ENCODE results near the gene VCAM1.

VCAM1 gene

GRCh38 chr1:100750005-100750885 lies 30.7 kb downstream of the VCAM1 start:
- H3K27ac ChIP-seq (ENCODE audit: low read depth, low read length, severe bottlenecking): no peak overlapping the region
- H3K4me1 ChIP-seq (ENCODE audit: control insufficient read depth, insufficient read depth, low read length, poor library complexity, severe bottlenecking): no peaks in the 10 kb centered on the region
- no peak overlapping the region for H3K4me3 ChIP-seq (ENCODE audit: extremely low read depth, insufficient read depth, low read length, poor library complexity, severe bottlenecking)
- H3K36me3 ChIP-seq (ENCODE audit: control insufficient read depth, insufficient read depth, low read length): no peaks in the 10 kb centered on the region
- no peaks in the 10 kb centered on the region for H3K9me3 ChIP-seq (ENCODE audit: control insufficient read depth, low read length)
- 82 to 85% methylated on average over 7 to 8 of the region's 9 CpGs for WGBS, 2 experiments (ENCODE audit: insufficient coverage in 2 of 2)

- Histone ChIP-seq H3K4me3 (ENCODE audit: extremely low read depth, insufficient read depth, low read length, poor library complexity, severe bottlenecking) (no peak overlapping the region), H3K36me3 (ENCODE audit: control insufficient read depth, insufficient read depth, low read length) (no peaks in the 10 kb centered on the region)
- WGBS, 2 experiments (ENCODE audit: insufficient coverage in 2 of 2): 88 to 90% methylated on average over 2 of the region's 5 CpGs
Observed at GRCh38 chr1:100752791-100753190, 33.2 kb downstream of the VCAM1 start.

GRCh38 chr1:100757946-100758345 lies 38.4 kb downstream of the VCAM1 start:
- Histone ChIP-seq H3K36me3 (ENCODE audit: control insufficient read depth, insufficient read depth, low read length) (no peaks in the 10 kb centered on the region), H3K4me1 (ENCODE audit: control insufficient read depth, insufficient read depth, low read length, poor library complexity, severe bottlenecking) (no peaks in the 10 kb centered on the region), H3K27ac (ENCODE audit: low read depth, low read length, severe bottlenecking) (no peak overlapping the region), H3K9me3 (ENCODE audit: control insufficient read depth, low read length) (no peaks in the 10 kb centered on the region), H3K4me3 (ENCODE audit: extremely low read depth, insufficient read depth, low read length, poor library complexity, severe bottlenecking) (no peak overlapping the region)
- WGBS, 2 experiments (ENCODE audit: insufficient coverage in 2 of 2): 92% methylated on average over 2 of the region's 4 CpGs; no CpG with 5 or more reads in 1 of the 2 experiments

More at GRCh38 chr1:100752791-100753190, 33.2 kb downstream of the VCAM1 start:
- Histone ChIP-seq H3K27ac (ENCODE audit: low read depth, low read length, severe bottlenecking) (no peak overlapping the region), H3K9me3 (ENCODE audit: control insufficient read depth, low read length) (no peaks in the 10 kb centered on the region), H3K4me1 (ENCODE audit: control insufficient read depth, insufficient read depth, low read length, poor library complexity, severe bottlenecking) (no peaks in the 10 kb centered on the region)

- WGBS, 2 experiments (ENCODE audit: insufficient coverage in 2 of 2): 60 to 100% methylated on average over 1 to 3 of the region's 3 CpGs
- no peak overlapping the region for H3K4me3 ChIP-seq (ENCODE audit: extremely low read depth, insufficient read depth, low read length, poor library complexity, severe bottlenecking)
- H3K4me1 ChIP-seq (ENCODE audit: control insufficient read depth, insufficient read depth, low read length, poor library complexity, severe bottlenecking): no peaks in the 10 kb centered on the region
- H3K9me3 ChIP-seq (ENCODE audit: control insufficient read depth, low read length): no peaks in the 10 kb centered on the region
- no peaks in the 10 kb centered on the region for H3K36me3 ChIP-seq (ENCODE audit: control insufficient read depth, insufficient read depth, low read length)
- H3K27ac ChIP-seq (ENCODE audit: low read depth, low read length, severe bottlenecking): no peak overlapping the region
Observed at GRCh38 chr1:100759188-100759587, 39.6 kb downstream of the VCAM1 start.

- no peak overlapping the region for H3K27ac ChIP-seq (ENCODE audit: low read depth, low read length, severe bottlenecking)
- H3K36me3 ChIP-seq (ENCODE audit: control insufficient read depth, insufficient read depth, low read length): no peaks in the 10 kb centered on the region
Observed at GRCh38 chr1:100760511-100760910, 41.0 kb downstream of the VCAM1 start.

GRCh38 chr1:100762461-100762860 lies 42.9 kb downstream of the VCAM1 start:
- no peaks in the 10 kb centered on the region for H3K36me3 ChIP-seq (ENCODE audit: control insufficient read depth, insufficient read depth, low read length)
- no peaks in the 10 kb centered on the region for H3K9me3 ChIP-seq (ENCODE audit: control insufficient read depth, low read length)
- no CpG with 5 or more reads among the region's 2 CpGs for WGBS, 2 experiments (ENCODE audit: insufficient coverage in 2 of 2)
- no peak overlapping the region for H3K4me3 ChIP-seq (ENCODE audit: extremely low read depth, insufficient read depth, low read length, poor library complexity, severe bottlenecking)
- no peak overlapping the region for H3K27ac ChIP-seq (ENCODE audit: low read depth, low read length, severe bottlenecking)
- H3K4me1 ChIP-seq (ENCODE audit: control insufficient read depth, insufficient read depth, low read length, poor library complexity, severe bottlenecking): no peaks in the 10 kb centered on the region

More at GRCh38 chr1:100760511-100760910, 41.0 kb downstream of the VCAM1 start:
- Histone ChIP-seq H3K4me1 (ENCODE audit: control insufficient read depth, insufficient read depth, low read length, poor library complexity, severe bottlenecking) (no peaks in the 10 kb centered on the region), H3K9me3 (ENCODE audit: control insufficient read depth, low read length) (no peaks in the 10 kb centered on the region), H3K4me3 (ENCODE audit: extremely low read depth, insufficient read depth, low read length, poor library complexity, severe bottlenecking) (no peak overlapping the region)

GRCh38 chr1:100767176-100767890 lies 47.8 kb downstream of the VCAM1 start:
- no peak overlapping the region for H3K27ac ChIP-seq (ENCODE audit: low read depth, low read length, severe bottlenecking)
- no peaks in the 10 kb centered on the region for H3K9me3 ChIP-seq (ENCODE audit: control insufficient read depth, low read length)
- no peak overlapping the region for H3K4me3 ChIP-seq (ENCODE audit: extremely low read depth, insufficient read depth, low read length, poor library complexity, severe bottlenecking)
- H3K36me3 ChIP-seq (ENCODE audit: control insufficient read depth, insufficient read depth, low read length): no peaks in the 10 kb centered on the region
- H3K4me1 ChIP-seq (ENCODE audit: control insufficient read depth, insufficient read depth, low read length, poor library complexity, severe bottlenecking): no peaks in the 10 kb centered on the region

GRCh38 chr1:100769323-100769722 lies 49.8 kb downstream of the VCAM1 start:
- H3K9me3 ChIP-seq (ENCODE audit: control insufficient read depth, low read length): no peaks in the 10 kb centered on the region
- no peak overlapping the region for H3K27ac ChIP-seq (ENCODE audit: low read depth, low read length, severe bottlenecking)
- no CpG with 5 or more reads among the region's 2 CpGs for WGBS, 2 experiments (ENCODE audit: insufficient coverage in 2 of 2)
- H3K36me3 ChIP-seq (ENCODE audit: control insufficient read depth, insufficient read depth, low read length): no peaks in the 10 kb centered on the region
- no peaks in the 10 kb centered on the region for H3K4me1 ChIP-seq (ENCODE audit: control insufficient read depth, insufficient read depth, low read length, poor library complexity, severe bottlenecking)
- H3K4me3 ChIP-seq (ENCODE audit: extremely low read depth, insufficient read depth, low read length, poor library complexity, severe bottlenecking): no peak overlapping the region

GRCh38 chr1:100769906-100770646 lies 50.5 kb downstream of the VCAM1 start:
- WGBS, 2 experiments (ENCODE audit: insufficient coverage in 2 of 2): 88 to 96% methylated on average over 3 of the region's 4 CpGs
- Histone ChIP-seq H3K27ac (ENCODE audit: low read depth, low read length, severe bottlenecking) (no peak overlapping the region), H3K36me3 (ENCODE audit: control insufficient read depth, insufficient read depth, low read length) (no peaks in the 10 kb centered on the region), H3K9me3 (ENCODE audit: control insufficient read depth, low read length) (no peaks in the 10 kb centered on the region), H3K4me1 (ENCODE audit: control insufficient read depth, insufficient read depth, low read length, poor library complexity, severe bottlenecking) (no peaks in the 10 kb centered on the region), H3K4me3 (ENCODE audit: extremely low read depth, insufficient read depth, low read length, poor library complexity, severe bottlenecking) (no peak overlapping the region)

GRCh38 chr1:100773444-100773843 lies 53.9 kb downstream of the VCAM1 start:
- Histone ChIP-seq H3K4me3 (ENCODE audit: extremely low read depth, insufficient read depth, low read length, poor library complexity, severe bottlenecking) (no peak overlapping the region), H3K9me3 (ENCODE audit: control insufficient read depth, low read length) (no peaks in the 10 kb centered on the region), H3K27ac (ENCODE audit: low read depth, low read length, severe bottlenecking) (no peak overlapping the region), H3K4me1 (ENCODE audit: control insufficient read depth, insufficient read depth, low read length, poor library complexity, severe bottlenecking) (no peaks in the 10 kb centered on the region), H3K36me3 (ENCODE audit: control insufficient read depth, insufficient read depth, low read length) (no peaks in the 10 kb centered on the region)
- WGBS, 2 experiments (ENCODE audit: insufficient coverage in 2 of 2): 78 to 86% methylated on average over 2 of the region's 3 CpGs
